ENCODE data around the gene PPP1R3A. TPM values are rescaled to one million over a fixed set of nuclear protein-coding genes. Genes with fewer than 3 reads are reported as not detected.

Gene PPP1R3A
- total RNA-seq, 1 experiment from 2014 or later, result not detected

DNA sequence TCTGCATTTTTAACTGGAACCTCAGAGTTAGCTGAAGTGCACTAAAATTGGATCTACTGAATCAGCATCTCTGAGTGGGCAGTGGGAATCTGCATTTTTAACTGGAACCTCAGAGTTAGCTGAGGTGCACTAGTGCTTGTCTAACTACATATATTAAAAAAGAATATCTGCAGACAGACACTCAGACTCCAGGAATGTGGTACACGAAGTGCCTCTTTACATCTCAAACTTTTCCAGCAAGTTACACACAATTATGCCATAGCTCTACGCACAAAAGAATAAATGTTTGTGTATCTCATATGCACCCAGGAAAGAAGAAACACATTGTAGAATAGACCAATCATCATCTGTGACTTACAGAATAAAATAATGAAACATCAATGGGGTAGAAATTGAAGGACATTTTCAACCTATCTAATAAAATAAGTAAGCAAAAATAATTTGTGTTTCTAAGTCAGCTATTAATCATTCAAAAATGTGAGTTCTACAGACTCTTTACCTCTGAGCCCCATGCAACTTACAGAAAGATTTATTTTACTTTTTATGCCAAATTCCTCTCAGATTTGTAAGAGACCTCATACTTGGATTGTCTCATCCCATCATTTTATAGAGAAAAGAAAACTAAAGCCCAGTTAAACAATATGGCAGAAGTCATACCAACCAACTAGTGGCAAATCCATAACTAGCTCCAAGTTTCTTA, 28.3 kb downstream of the PPP1R3A start:
- DNase-seq (ENCODE audit: low read depth), result no peak

- DNase-seq (ENCODE audit: low read depth), result no peak
These were observed 35.7 kb downstream of the PPP1R3A start for GRCh38 chr7:113883096-113883495.

DNA sequence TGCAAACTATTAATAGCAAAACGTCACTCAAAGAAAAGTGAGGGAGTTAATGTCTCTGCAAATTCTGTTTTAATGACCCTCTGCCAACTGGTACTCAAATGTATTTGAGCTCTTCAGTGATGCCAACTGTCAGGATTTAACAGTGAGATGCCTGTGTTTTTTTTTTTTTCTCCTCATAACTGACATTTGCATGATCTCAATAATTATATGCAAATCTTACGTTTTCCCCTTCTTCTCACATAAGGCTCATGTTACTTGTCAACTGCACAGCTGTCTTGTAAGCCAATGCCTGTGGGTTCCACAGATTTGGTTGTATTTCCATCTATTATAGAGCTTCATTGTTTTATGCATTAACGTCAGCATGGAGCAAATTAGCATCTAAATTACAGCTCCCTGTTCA, 38.2 kb downstream of the PPP1R3A start:
- DNase-seq (ENCODE audit: low read depth), result no peak

- DNase-seq (ENCODE audit: low read depth), result no peak
These were observed 40.3 kb downstream of the PPP1R3A start for GRCh38 chr7:113878394-113878992.

DNA sequence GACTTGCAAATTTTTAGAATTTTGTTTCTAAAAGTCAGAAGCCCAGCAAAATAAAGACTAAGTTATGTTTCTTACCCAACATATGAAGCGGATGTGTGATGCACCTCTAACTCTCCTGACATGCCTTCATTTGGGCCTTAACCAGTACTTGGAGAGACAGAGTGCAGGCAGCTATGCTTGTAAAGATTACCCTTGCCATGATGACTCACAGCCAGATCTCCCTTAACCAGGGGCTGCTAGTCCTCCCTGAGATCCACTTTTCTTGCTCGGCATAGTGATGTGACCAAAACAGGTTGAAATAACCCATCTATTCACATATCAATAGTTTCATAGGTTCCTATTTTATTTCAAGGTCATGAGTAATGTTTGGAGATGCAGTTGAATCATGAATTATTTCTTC, 43.6 kb downstream of the PPP1R3A start:
- no peak for DNase-seq (ENCODE audit: low read depth)

DNA sequence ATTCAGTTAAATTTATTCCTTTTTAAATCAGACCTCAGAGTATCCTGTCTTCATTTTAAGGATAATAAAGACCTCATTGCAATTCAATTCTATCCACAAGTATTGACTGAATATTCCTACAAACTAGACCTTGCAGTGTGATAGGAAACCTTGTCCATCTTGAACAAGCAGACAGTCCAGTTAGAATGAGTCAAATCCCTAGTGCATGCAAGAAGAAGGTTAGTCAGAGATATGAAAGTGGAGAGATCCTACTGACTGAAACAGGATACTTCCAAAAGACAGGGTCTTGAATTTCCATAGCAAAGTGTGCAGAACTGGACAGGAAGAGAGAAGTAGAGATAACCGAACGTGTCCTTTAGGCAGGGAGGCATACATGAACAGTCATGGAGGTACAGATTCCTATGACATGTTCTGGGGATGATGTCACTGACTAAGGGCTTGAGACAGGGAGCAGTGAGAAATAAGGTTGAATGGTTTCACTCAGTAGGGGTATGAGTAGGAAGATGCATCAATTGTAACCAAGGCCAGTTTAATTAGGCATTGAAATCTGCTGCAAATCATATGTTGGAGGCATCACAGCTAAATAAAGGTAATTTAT, 45.2 kb downstream of the PPP1R3A start:
- DNase-seq (ENCODE audit: low read depth), result peak; percentile 3

DNA sequence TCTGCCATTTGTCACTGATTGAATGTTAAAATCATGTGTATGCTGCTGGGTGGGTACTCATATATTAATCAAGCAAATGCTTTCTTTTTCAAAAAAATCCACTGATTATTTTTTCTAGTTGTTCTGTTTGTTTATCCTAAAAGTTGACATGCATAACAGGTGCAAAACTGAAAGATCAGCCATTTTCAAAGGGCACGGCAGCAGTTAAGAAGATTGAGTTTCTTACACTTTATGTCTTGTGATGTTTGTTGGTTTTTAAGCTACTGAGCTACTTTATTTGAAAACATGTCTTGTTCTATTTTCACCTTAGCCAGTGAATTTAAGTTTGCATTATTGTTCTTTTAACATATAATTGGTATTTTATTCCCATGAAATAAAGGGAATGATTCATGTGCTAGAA, 45.8 kb downstream of the PPP1R3A start:
- DNase-seq (ENCODE audit: low read depth), result no peak

GRCh38 chr7:113867325-113867724, 51.5 kb downstream of the PPP1R3A start:
- DNase-seq (ENCODE audit: low read depth), result no peak

- DNase-seq (ENCODE audit: low read depth), result peak; percentile 8
These were observed 62.8 kb downstream of the PPP1R3A start for GRCh38 chr7:113856010-113856409.

- DNase-seq (ENCODE audit: low read depth), result no peak
These were observed 77.9 kb downstream of the PPP1R3A start for GRCh38 chr7:113840954-113841353.

DNA sequence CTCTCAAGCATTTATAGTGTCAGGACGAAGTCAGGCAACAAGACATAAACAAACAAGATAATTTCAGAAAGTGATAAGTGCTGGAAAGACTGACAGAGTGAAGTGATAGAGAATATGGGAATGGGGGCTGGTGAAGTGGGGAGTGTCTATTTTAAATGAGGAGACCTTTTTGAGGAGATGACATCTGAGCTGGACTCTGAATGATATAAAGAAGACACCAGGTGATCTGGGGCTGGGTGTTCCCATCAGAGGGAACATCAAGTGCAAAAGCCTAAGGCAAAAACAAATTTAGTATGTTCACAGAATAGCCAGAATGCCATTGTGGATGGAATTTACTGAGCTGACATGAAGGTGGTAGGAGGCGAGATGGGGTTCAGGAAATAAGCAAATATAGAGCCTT, 83.4 kb downstream of the PPP1R3A start:
- DNase-seq (ENCODE audit: low read depth), result no peak

DNA sequence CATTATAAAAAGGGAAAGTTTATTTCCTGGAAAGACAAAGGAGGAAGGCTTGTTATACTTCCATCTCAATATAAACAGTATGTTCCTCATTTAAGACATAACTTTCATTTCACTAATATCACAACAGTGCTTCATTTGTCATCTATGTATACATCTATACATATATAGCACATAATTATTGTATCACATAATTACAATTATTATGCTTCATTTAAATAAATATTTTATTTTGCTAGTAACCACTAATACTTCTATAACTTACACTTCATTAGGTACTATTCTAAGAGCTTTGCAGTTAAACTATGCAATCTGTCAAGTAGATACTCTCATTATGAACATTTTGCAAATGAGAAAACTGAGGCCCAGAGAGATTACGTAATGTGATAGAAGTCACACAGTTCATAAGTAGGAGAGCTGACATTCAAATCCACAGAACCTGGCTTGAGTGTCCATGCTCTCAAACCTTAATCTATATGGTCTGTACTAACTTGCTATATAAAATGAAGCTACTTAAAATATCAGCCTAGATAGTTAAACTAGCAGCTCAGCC, 86.5 kb downstream of the PPP1R3A start:
- DNase-seq (ENCODE audit: low read depth), result no peak

DNA sequence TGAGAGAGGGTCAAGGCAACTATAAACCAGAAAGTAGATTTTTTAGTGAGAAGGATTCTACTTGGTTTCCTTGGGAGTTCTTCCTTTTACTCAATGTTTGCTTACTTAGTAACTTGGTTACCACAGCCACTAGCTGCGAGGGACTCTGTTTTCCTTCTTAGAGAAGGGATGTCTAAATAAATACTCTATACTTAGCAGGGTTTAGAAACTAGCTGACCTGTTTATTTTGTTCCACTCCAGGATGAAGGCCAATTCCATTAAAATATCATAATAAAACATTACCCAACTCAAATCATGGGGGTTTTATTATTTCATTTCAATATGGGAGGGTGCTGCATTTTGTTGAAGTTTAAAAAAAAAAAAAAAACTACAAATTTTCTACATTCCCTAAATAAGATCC, 87.3 kb downstream of the PPP1R3A start:
- DNase-seq (ENCODE audit: low read depth), result peak; percentile 35

DNA sequence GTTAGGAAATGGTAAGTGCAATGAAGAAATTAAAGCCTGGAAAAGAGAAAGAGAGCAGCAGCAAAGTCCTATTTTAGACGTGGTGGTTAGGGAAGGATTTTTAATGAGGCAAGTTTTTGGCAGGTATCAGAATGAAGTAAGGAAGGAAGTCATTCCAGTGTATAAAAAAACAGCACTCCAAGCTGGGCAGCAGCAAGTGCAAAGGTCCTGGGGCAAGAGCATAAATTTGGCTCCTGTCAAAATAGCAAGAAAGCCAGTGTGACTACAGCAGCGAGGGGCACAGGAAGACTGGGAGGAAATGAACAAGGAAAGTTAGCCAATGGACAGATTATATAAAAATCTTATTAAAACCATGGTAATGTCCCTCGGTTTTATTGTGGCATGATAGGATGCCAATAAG, 90.2 kb downstream of the PPP1R3A start:
- no peak for DNase-seq (ENCODE audit: low read depth)
